GM18511 (cell line): ENCODE data around the gene OXSR1.
"Not testable (repeated sequence)": the region's sequence is repeated elsewhere in the genome, so short reads cannot be mapped to it uniquely, and the experiment has no call there.

Source experiments
- ATAC-seq: cut with Tn5 transposase; IDR thresholded peaks from one replicate; pipeline ENCODE4 v1.9.1; 2021; ENCODE audit warnings: mild to moderate bottlenecking, moderate library complexity; ENCODE audit not compliant: unreplicated experiment

Gene OXSR1

DNA sequence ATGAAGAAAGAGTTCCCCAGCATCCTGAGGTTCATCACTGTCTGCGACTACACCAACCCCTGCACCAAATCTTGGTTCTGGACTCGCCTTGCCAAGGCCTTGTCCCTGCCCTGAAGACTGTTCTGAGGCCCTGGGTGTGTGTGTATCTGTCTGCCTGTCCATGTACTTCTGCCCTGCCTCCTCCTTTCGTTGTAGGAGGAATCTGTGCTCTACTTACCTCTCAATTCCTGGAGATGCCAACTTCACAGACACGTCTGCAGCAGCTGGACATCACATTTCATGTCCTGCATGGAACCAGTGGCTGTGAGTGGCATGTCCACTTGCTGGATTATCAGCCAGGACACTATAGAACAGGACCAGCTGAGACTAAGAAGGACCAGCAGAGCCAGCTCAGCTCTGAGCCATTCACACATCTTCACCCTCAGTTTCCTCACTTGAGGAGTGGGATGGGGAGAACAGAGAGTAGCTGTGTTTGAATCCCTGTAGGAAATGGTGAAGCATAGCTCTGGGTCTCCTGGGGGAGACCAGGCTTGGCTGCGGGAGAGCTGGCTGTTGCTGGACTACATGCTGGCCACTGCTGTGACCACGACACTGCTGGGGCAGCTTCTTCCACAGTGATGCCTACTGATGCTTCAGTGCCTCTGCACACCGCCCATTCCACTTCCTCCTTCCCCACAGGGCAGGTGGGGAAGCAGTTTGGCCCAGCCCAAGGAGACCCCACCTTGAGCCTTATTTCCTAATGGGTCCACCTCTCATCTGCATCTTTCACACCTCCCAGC lies 24.0 kb upstream of the OXSR1 start:
- no peak for ATAC-seq

- ATAC-seq = no peak
These were observed 23.4 kb upstream of the OXSR1 start for GRCh38 chr3:38141952-38142273.

- no peak for ATAC-seq
These were observed 22.4 kb upstream of the OXSR1 start for GRCh38 chr3:38142959-38143358.

- no peak for ATAC-seq
These were observed 21.8 kb upstream of the OXSR1 start for GRCh38 chr3:38143511-38143910.

GRCh38 chr3:38146504-38146903 lies 18.8 kb upstream of the OXSR1 start:
- no peak for ATAC-seq

GRCh38 chr3:38147421-38147820 lies 17.9 kb upstream of the OXSR1 start:
- no peak for ATAC-seq

DNA sequence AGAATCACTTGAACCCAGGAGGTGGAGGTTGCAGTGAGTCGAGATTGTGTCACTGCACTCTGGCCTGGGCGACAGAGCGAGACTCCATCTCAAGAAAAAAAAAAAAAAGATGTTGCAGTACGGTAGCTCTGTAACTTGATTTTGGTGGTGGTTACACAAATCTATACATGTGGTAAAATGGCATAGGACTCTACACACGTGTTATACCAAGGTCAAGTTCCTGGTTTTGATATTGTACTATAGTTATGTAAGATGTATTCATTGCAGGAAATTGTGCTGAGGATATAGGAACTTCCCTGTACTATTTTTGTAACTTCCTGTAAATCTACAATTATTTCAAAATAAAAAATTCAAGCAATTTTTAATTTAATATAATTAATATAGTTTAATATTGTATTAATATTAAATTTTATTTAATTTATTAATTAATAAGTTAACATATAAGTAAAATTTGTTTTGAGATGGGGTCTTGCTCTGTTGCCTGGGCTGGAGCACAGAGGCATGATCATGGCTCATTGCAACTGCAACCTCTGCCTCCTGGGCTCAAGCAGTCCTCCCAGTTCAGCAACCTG lies 16.9 kb upstream of the OXSR1 start:
- no peak for ATAC-seq

- ATAC-seq = no peak
These were observed 15.6 kb upstream of the OXSR1 start for GRCh38 chr3:38149708-38150107.

GRCh38 chr3:38150780-38151528 lies 14.4 kb upstream of the OXSR1 start:
- ATAC-seq = no peak

DNA sequence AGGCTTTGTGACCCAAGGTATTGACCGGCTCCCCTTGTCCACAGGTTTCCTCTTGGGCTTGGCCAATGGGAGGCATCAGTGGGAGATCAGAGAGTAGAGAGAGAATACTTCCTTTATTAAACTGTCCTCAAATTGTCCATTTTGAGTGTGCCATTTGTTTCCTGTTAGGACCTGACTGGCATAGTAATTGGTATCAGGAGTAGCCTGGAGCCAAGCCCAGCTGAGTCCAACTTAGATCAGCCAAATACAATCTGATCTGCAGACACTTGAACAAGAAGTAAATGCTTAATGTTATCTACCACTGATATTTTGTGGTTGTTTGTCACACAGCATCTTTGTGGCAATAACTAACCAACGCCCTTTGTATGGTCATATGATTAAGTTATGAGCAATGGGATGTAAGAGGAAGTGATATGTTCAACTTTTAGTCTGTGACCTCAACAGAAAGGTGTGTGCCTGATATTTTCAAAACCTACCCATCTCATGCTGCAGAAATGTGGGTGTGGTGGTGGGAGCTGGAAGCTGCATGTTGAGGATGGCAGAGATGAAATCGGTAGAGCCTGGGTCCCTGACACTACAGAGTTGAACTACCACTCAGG lies 13.6 kb upstream of the OXSR1 start:
- ATAC-seq = no peak

DNA sequence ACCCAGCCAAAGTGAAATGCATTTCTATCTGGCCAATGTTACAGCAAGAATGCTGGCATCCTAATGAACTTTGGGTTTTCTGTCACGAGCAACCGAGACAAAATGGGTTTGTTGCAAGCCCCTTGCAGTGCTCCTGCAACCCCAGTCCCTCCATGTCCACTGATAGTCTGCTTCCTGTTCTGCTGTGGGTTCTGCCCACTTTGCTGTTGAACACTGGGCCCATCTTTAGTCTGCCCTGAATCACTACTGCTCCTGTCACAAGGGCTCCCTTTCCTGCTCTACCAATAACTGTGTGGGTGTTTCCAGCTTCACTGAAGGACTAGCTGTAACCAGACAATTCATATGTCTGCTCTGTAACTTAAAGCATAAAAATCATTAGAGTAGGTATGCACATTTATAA lies 12.7 kb upstream of the OXSR1 start:
- ATAC-seq = no peak

- ATAC-seq = no peak
These were observed 12.1 kb upstream of the OXSR1 start for GRCh38 chr3:38153221-38153620.

GRCh38 chr3:38154033-38154494 lies 11.3 kb upstream of the OXSR1 start:
- ATAC-seq = no peak

DNA sequence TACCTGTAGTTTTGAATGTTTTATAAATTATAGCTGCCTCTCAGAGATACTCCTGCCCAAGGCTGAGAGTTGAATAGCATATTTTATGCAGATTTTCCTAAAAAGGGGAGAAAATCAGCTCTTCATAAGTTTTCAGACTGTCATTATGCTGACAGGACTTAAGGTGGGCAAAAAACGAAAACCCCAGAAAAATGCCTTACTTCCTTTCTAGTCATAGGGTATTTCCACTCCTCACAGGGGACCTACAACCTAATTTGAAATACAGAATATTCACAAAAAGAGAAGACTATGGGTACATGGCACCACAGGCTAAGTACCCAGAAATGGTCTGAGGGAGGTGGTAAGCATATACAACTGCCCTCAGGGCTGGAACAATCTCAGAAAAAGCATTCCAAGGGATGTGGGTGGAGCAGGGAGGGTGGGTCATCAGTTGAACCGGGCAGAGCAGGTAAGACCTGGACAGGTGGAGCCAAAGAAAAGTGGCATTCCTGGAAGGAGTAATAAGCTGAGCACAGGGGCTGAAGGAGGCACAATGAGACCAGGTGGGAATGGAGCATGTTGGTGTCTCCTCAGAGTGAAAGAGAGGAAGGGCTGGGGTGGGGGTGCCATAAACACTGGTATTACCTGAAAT lies 10.6 kb upstream of the OXSR1 start:
- ATAC-seq = no peak

- no peak for ATAC-seq
These were observed 9.5 kb upstream of the OXSR1 start for GRCh38 chr3:38155825-38156224.

DNA sequence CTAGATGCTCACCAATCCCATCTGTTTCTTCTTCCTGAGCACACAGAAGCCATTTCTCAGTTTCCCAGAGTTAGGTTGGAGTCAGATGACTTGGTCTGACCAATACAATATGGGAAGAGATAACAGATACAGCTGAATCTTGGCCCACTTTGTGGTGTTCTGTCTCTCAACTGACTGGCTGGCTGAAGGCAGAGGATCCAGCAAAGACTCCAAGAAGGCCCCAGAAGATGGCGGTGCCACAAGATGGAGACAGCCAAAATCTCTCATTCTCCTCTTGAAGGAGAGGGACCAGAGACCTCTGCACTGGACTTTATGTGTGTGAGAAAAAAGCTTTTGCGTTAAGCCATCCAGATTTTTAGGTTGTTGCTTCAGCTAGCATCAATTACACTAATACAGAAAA lies 8.2 kb upstream of the OXSR1 start:
- ATAC-seq = no peak

DNA sequence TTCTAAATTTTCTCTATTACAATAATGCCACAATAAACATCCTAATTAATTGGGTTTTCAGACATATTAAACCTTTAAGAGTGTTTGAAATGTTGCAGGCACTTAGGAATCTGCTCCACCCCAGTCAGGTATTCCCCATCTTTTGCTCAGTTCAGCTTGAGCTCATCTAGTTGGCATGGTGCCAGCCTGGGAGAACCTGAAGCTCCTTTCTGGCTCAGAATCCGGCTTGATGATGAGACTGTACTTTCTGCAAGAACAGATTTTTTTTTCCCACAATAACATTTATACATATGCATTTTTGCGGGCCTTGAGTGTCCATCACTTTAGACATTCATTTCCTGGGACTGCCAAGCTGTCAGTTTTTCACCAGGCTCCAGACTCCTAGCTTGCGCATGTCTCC lies 7.7 kb upstream of the OXSR1 start:
- no peak for ATAC-seq

- no peak for ATAC-seq
These were observed 6.9 kb upstream of the OXSR1 start for GRCh38 chr3:38158472-38158871.

- not testable (repeated sequence) for ATAC-seq
These were observed 4.6 kb upstream of the OXSR1 start for GRCh38 chr3:38160704-38161103.

DNA sequence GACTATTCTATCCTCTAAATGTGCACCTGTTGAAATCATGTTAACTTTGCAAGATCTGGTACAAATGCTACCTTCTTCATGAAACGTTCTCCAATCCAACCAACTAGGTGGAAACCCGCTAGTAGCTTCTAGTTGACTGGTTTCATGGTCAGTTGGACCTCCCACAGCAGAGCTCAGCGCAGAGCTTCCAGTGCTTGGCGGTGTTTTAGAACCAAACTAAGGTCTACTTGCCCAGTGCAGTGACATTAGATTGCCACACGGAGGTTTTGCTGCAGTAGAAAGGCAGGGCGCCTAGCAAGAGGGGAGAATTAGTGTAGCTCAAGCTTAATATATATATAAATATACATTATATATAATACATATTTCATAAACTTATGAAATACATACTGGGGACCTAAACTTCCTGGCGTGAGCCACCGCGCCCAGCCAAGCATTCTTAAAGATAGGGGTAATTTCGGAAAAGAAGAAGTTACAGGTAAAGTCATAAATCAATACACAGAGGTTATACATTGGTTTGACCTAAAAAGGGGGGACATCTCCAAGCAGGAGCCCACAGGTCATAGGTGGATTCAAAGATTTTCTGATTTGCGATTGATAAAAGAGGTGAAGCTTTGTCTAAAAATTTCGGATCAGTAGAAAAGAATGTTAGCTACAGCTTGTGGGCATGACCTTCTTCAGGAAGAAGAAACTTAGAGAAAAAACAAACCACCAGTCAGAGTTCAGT lies 2.1 kb upstream of the OXSR1 start:
- ATAC-seq = no peak
